GM12892 (cell line): ENCODE measurements around the gene STK38L.

Source experiments
- POLR2A ChIP-seq: IDR thresholded peaks from 2 replicates; pipeline ENCODE4 v1.6.1; 2011; ENCODE audit warnings: low read depth, low read length, control low read depth
- POLR2AphosphoS5 ChIP-seq: IDR thresholded peaks from 2 replicates; pipeline ENCODE4 v1.6.1; 2011; ENCODE audit warnings: low read depth, low read length, control low read depth
- TAF1 ChIP-seq: IDR thresholded peaks from 2 replicates; pipeline ENCODE4 v1.6.1; 2011; ENCODE audit warnings: low read depth, mild to moderate bottlenecking, control low read depth, low read length, borderline replicate concordance

GRCh38 chr12:27253347-27253746 is 9.3 kb downstream of the STK38L start:
- no peak for TF ChIP-seq POLR2A
- no peak for TF ChIP-seq TAF1
- 0 out of 2 replicates have a peak, but pooled peaks have one; percentile 23 for TF ChIP-seq POLR2AphosphoS5
